ENCODE measurements around the gene SLC16A9. TPM values are rescaled to one million over a fixed set of nuclear protein-coding genes. Genes with fewer than 3 reads are reported as not detected.

Gene SLC16A9
- total RNA-seq, 1 donor from 2014 or later, result 0.06 TPM

Other genes with a start within 250 kb of the SLC16A9 start
- not detected for gene MRLN, start 43.6 kb upstream of the SLC16A9 start, total RNA-seq
- 31.2 TPM for gene CCDC6, start 196.7 kb upstream of the SLC16A9 start, total RNA-seq

All from mesenteric fat pad (tissue), 1 donor.